ENCODE data around the gene ZNF22.

- no peak for TF ChIP-seq POLR2A (IDR thresholded peaks at IDR 0.05)
- TF ChIP-seq, protein P1, sequence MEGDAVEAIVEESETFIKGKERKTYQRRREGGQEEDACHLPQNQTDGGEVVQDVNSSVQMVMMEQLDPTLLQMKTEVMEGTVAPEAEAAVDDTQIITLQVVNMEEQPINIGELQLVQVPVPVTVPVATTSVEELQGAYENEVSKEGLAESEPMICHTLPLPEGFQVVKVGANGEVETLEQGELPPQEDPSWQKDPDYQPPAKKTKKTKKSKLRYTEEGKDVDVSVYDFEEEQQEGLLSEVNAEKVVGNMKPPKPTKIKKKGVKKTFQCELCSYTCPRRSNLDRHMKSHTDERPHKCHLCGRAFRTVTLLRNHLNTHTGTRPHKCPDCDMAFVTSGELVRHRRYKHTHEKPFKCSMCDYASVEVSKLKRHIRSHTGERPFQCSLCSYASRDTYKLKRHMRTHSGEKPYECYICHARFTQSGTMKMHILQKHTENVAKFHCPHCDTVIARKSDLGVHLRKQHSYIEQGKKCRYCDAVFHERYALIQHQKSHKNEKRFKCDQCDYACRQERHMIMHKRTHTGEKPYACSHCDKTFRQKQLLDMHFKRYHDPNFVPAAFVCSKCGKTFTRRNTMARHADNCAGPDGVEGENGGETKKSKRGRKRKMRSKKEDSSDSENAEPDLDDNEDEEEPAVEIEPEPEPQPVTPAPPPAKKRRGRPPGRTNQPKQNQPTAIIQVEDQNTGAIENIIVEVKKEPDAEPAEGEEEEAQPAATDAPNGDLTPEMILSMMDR (IDR thresholded peaks at IDR 0.05): no peak
These were observed 35.0 kb upstream of the ZNF22 start for GRCh38 chr10:44965651-44966097.
